BLaER1 (cell line): Measurements from ENCODE around the gene SMOC1.

Experiments
- H3K27ac ChIP-seq: shearing (Covaris generic); formaldehyde crosslinking; 2 replicates; pipeline ENCODE4 v1.8.1; 2022
- H3K27me3 ChIP-seq: shearing (Covaris generic); formaldehyde crosslinking; 2 replicates; pipeline ENCODE4 v1.8.1; 2022
- H3K36me3 ChIP-seq: shearing (Covaris generic); formaldehyde crosslinking; 2 replicates; pipeline ENCODE4 v1.8.1; 2022
- H3K4me1 ChIP-seq: shearing (Covaris generic); formaldehyde crosslinking; 2 replicates; pipeline ENCODE4 v1.8.1; 2022
- H3K4me2 ChIP-seq: shearing (Covaris generic); formaldehyde crosslinking; 2 replicates; pipeline ENCODE4 v1.8.1; 2022
- H3K4me3 ChIP-seq: shearing (Covaris generic); formaldehyde crosslinking; 2 replicates; pipeline ENCODE4 v1.8.1; 2022
- H3K9ac ChIP-seq: shearing (Covaris generic); formaldehyde crosslinking; 2 replicates; pipeline ENCODE4 v1.8.1; 2022
- H3K9me3 ChIP-seq: shearing (Covaris generic); formaldehyde crosslinking; 2 replicates; pipeline ENCODE4 v1.8.1; 2022
- H4K20me1 ChIP-seq: shearing (Covaris generic); formaldehyde crosslinking; 2 replicates; pipeline ENCODE4 v1.8.1; 2022
- Cebpa-rat ChIP-seq: shearing (Covaris generic); IDR thresholded peaks from 2 replicates; pipeline ENCODE4 v1.8.1; 2022

SMOC1 gene

DNA sequence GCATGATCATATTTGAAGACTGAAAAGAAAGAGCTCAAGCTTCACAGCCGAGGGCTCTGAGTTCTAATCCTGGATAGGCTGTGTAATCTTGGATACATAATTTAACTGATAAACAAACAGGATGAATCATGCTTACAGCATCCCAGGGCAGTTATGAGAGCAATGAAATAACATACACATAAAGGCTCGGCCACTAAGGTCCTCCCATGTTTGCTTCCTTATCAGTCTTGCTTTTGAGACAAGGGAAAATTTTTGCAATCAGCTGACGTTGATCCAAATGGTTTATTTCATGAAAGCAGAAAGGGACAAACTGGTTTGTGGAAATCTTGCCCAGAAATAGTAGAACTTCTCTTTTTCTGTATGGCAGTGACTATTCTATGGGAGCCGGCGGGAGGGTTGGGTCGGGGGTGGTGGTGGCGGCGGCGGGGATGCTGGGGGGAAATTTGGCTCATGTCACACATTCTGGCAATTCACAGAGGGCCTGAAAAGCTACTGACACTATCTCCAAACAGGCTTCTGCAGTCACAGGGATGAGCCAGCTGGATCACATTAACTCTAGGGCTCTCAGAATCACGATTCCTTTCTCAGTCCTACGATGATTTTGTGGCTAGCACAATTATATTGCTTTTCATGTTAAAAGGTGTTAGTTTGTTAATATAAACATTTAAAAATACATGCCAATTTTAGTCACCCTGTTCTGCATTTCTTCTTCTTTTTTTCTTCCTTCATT lies 185.1 kb downstream of the SMOC1 start:
- Histone ChIP-seq H3K9ac (no peak overlapping the region), H3K4me3 (no peak overlapping the region), H3K4me1 (no peaks in the 10 kb centered on the region), H4K20me1 (no peaks in the 10 kb centered on the region), H3K36me3 (no peaks in the 10 kb centered on the region), H3K27me3 (no peaks in the 10 kb centered on the region), H3K9me3 (no peaks in the 10 kb centered on the region), H3K4me2 (no peak overlapping the region), H3K27ac (no peak overlapping the region)
- no peak for TF ChIP-seq Cebpa-rat

DNA sequence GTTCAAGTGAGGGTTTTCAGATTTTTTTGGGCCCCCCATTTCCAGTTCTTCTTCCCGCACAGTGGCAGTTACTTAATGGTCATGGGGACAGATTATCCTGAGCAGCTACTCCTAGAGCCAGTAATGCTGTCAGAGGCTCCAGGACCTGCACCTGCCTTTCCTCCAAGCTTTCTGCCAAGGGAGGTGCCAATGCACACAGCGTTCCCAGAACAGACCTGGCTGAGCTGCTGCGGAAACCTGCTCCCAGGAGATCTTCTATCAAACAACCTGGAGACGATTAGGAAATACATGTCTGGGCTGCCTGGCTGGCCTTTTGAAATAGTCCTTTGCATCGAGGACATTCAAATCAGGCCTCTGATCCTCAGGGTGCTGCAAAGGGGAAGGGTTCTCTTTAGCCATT lies 188.6 kb downstream of the SMOC1 start:
- no peak overlapping the region for H3K4me2 ChIP-seq
- H3K4me3 ChIP-seq = no peak overlapping the region
- H3K4me1 ChIP-seq = no peaks in the 10 kb centered on the region
- H4K20me1 ChIP-seq = no peaks in the 10 kb centered on the region
- no peak for TF ChIP-seq Cebpa-rat
- H3K27ac ChIP-seq = no peak overlapping the region
- no peak overlapping the region for H3K9ac ChIP-seq
- H3K27me3 ChIP-seq = no peaks in the 10 kb centered on the region
- H3K9me3 ChIP-seq = no peaks in the 10 kb centered on the region
- H3K36me3 ChIP-seq = no peaks in the 10 kb centered on the region

DNA sequence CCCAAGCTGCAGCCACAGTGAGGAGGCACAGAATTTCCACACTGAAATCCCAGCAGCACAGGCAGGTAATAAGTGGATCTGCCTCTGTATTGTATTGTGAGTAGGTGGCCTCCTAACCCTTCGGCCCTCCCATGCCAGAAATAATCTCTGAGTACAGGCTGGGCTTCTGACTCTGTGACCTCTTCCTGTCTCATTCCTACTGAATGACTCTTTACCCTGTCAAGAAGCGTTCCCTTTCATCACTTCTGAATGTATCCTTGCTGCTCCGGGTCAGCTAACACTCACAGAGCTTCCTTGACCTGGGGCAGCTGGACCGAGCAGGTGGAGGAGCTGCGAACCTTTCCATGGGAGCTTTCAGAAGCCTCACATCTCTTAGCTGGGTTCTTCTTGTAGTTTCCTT lies 190.0 kb downstream of the SMOC1 start:
- no peaks in the 10 kb centered on the region for H3K27me3 ChIP-seq
- H4K20me1 ChIP-seq = no peaks in the 10 kb centered on the region
- H3K4me2 ChIP-seq = no peak overlapping the region
- no peaks in the 10 kb centered on the region for H3K36me3 ChIP-seq
- no peak for TF ChIP-seq Cebpa-rat
- H3K27ac ChIP-seq = no peak overlapping the region
- no peaks in the 10 kb centered on the region for H3K9me3 ChIP-seq
- H3K4me3 ChIP-seq = no peak overlapping the region
- no peaks in the 10 kb centered on the region for H3K4me1 ChIP-seq
- H3K9ac ChIP-seq = no peak overlapping the region

DNA sequence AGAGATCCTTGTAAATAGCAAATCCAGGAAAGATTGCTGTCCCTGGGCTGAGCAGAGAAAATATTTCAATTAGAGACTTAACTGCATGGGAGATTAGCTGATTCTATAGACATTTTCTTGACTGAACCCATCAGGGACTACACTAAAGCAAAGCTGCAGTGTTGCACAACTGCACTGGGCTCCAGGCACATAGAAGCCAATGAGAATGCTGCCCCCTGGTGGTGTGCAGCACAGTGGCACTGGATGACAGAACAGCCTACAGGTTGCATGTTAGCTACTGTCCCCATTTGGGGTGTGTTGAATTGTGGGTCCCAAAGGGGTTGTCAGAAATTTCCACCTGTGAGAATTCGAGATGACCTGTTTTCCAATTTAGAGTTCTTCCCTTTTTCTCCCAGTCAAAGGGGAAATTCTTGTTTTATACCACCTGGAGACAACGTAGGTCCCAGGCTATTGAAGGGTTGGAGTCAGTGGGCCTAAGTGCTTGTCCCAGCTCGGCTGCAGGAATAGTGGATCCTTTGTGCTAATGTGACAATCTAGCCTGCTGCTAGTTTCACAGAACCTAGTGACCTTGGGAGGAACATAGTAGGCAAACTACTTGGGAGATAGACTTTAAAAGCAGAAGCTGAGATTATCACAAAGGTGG lies 194.8 kb downstream of the SMOC1 start:
- H3K27me3 ChIP-seq = no peaks in the 10 kb centered on the region
- H3K27ac ChIP-seq = no peak overlapping the region
- no peaks in the 10 kb centered on the region for H3K36me3 ChIP-seq
- no peaks in the 10 kb centered on the region for H3K4me1 ChIP-seq
- no peak overlapping the region for H3K4me2 ChIP-seq
- H3K9me3 ChIP-seq = no peaks in the 10 kb centered on the region
- H3K9ac ChIP-seq = no peak overlapping the region
- TF ChIP-seq Cebpa-rat = peak; percentile 82
- no peak overlapping the region for H3K4me3 ChIP-seq
- no peaks in the 10 kb centered on the region for H4K20me1 ChIP-seq

DNA sequence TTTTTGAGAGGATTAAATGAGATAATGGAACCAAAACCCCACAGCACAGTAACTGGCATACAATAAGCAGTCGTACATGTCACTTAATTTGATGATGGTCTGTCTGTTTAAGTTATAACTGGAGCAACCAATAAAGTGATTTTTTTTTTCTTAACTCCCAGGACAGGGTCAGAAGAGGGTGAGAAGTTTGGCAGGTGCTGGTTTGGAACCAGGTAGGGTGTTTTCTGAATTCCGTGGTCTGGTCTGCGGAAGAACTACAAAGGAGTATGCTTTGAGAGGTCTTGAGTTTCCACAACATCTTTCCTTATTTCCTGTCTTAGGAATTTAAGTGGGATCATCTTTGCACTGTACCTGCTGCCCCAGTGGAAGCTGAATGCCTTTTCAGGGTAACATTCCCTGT lies 197.8 kb downstream of the SMOC1 start:
- no peak for TF ChIP-seq Cebpa-rat
- H4K20me1 ChIP-seq = no peaks in the 10 kb centered on the region
- no peak overlapping the region for H3K27ac ChIP-seq
- no peaks in the 10 kb centered on the region for H3K4me1 ChIP-seq
- H3K4me3 ChIP-seq = no peak overlapping the region
- no peak overlapping the region for H3K9ac ChIP-seq
- H3K9me3 ChIP-seq = no peaks in the 10 kb centered on the region
- no peak overlapping the region for H3K4me2 ChIP-seq
- no peaks in the 10 kb centered on the region for H3K36me3 ChIP-seq
- H3K27me3 ChIP-seq = no peaks in the 10 kb centered on the region

DNA sequence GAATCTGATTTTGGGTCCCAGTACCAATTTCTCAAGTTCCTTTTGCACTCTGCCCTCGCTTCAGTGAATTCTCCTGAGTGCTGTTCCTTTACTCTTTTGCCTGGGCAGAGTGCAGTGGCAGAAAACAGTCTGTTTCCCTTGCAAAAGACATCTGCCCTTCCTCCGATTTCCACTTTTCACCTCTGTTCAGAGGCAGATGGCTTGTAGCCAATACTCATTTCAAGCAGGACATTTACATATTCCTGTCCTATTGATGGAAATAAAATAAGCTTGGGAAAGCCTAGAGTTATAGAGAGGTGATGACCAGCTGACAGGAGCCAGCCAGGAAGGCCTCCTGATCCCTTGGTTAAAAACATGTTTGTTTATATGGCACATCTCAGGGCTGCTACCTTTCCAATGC lies 198.5 kb downstream of the SMOC1 start:
- Histone ChIP-seq H3K27ac (no peak overlapping the region), H3K9me3 (no peaks in the 10 kb centered on the region), H3K9ac (no peak overlapping the region), H3K4me3 (no peak overlapping the region), H4K20me1 (no peaks in the 10 kb centered on the region), H3K4me1 (no peaks in the 10 kb centered on the region), H3K36me3 (no peaks in the 10 kb centered on the region), H3K4me2 (no peak overlapping the region), H3K27me3 (no peaks in the 10 kb centered on the region)
- TF ChIP-seq Cebpa-rat = no peak

DNA sequence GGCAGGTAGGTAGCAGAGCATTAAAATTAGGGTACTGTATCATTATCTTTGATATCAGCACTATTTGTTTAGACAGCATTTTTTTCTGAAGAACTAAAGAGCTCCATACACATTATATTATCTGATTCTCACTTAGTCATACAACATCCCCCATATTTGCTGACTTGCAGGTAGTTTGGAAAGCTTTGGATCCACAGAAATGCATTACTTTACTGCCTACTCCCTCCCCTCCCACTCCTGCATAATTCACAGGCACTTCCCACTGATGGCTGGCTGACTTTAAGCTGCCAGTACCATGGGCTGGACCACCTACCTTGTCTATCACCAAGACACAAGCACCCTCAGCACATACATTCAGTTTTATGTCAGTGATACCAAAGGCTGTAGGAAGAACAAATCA lies 199.1 kb downstream of the SMOC1 start:
- H3K4me1 ChIP-seq = no peaks in the 10 kb centered on the region
- H3K36me3 ChIP-seq = no peaks in the 10 kb centered on the region
- no peak overlapping the region for H3K27ac ChIP-seq
- no peak overlapping the region for H3K4me2 ChIP-seq
- H3K9me3 ChIP-seq = no peaks in the 10 kb centered on the region
- no peak overlapping the region for H3K4me3 ChIP-seq
- TF ChIP-seq Cebpa-rat = no peak
- no peak overlapping the region for H3K9ac ChIP-seq
- H4K20me1 ChIP-seq = no peaks in the 10 kb centered on the region
- no peaks in the 10 kb centered on the region for H3K27me3 ChIP-seq

- H3K27me3 ChIP-seq = no peaks in the 10 kb centered on the region
- no peaks in the 10 kb centered on the region for H3K9me3 ChIP-seq
- no peak overlapping the region for H3K9ac ChIP-seq
- H3K27ac ChIP-seq = no peak overlapping the region
- H4K20me1 ChIP-seq = no peaks in the 10 kb centered on the region
- no peak for TF ChIP-seq Cebpa-rat
- H3K36me3 ChIP-seq = no peaks in the 10 kb centered on the region
- H3K4me1 ChIP-seq = no peaks in the 10 kb centered on the region
- H3K4me3 ChIP-seq = no peak overlapping the region
- H3K4me2 ChIP-seq = no peak overlapping the region
These were observed 200.9 kb downstream of the SMOC1 start for GRCh38 chr14:70080076-70080475.
